NOMO-1 (cell line): ENCODE results near the gene ACE2.
"Not testable (repeated sequence)": the region's sequence is repeated elsewhere in the genome, so short reads cannot be mapped to it uniquely, and the experiment has no call there.

Experiments
- DNase-seq, 2 experiments: peaks; one replicate each; lab custom pipeline; 2025; ENCODE audit not compliant: unreplicated experiment in 2 of 2; lab: John Stamatoyannopoulos, UW

Gene ACE2

DNA sequence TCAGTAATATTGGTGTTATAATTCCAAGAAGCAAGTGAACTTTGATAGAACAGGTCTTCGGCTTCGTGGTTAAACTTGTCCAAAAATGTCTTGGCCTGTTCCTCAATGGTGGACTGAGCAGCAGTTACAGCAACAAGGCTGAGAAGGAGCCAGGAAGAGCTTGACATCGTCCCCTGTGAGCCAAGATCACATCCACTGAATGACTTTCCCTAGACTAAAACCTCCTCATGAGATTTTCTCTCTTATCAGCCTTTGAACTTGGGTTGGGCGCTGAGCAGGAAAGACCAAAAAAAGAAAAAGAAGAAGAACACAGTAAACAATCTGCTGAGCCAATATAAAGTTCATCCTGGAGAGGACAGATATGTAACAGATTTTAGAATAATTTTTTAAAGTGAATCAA, at the start of gene ACE2:
Gene ACE2 (minus strand): TSS at position 216 of the 400 bp plus-strand sequence. CDS start 49 bp downstream, at position 167.
- no peak for DNase-seq

DNA sequence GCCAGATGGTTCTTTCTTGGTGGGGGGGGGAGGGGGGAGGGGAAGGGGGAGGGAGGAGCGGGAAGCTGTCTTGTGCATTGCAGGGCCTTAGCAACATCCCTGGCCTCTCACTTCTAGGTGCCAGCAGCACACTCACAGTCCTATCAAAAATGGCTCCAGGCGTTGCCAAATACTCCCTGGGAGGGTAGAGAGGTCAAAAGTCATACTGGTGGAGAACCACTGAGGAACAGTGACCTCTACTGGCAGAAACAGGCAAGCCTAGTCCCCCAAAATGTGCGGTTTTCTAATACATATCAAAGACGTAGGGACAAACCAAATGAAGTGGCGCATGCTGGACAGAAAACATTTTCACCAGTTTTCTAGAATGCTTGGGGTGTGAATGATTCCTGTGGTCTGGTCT, 46.8 kb upstream of the ACE2 start:
- not testable (repeated sequence) for DNase-seq

DNA sequence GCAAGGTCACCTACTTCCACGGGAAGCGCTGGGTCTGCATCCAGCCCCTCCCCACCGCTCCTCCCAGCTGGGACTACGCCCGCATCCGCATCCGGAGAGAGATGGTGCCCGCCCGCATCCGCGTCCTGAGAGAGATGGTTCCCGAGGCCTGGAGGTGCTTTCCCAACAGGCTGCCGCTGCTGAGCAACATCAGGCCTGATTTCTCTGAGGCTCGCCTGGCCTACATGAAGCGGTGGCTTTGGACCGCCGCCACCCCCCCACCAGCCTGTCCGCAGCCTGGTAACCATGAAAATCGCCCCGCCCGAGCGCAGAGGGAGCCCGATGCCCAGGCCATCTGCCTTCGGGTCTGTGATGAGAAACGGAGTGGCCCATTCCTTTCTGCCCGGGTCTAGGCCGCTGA, 45.8 kb upstream of the ACE2 start:
- DNase-seq, result no peak

DNA sequence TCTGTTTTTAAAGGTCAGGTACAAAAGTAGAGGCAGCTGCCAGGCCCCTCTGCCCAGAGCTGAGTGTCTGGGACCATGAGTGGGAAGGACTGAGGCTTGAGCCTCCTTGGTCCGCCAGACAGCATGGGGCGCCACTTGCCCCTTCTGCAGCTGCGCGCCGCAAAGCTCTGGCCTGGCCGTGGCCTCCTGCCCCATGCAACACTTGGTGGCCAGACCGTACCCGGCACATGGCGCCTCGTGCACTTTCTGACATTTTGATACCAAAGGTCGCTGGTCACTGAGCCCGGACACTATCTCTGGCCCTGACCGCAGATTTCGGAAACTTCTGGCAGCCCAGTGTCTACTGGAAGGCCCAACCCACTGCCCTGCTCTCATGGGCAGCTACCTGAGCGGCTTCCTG, 45.3 kb upstream of the ACE2 start:
- no peak for DNase-seq

DNA sequence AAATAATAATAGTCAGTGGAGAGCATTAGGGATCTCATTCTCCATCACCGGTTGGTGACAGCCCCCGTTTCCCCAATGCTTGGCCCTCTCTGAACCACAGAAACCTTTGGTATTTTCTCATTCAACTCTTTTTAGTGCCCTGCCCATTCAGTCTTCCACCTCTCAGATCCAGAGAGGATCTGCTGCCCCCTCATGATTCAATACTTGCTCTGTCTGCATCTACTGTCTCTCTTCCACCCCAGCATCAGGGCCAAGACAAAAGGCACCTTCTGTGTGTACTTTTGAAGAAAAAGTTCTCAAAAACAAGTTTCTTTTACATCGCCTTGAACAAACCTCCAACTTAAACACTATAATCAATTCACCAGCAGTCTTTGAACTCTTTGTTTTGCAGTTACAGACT, 44.5 kb upstream of the ACE2 start:
- no peak for DNase-seq

DNA sequence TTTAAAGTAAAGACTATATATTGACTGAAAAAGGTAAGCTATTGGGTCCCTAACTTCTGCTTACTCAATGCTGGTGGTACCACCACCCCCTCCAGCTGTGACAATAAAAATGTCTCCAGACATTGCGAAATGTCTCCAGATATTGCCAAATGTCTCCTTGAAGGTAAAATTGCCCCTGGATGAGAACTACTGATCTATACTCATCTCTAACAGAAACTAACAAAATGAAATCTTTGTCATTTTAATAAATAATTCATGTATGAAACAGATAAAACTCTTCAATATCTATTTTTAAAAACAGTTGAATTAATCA, 43.8 kb upstream of the ACE2 start:
- no peak for DNase-seq

DNA sequence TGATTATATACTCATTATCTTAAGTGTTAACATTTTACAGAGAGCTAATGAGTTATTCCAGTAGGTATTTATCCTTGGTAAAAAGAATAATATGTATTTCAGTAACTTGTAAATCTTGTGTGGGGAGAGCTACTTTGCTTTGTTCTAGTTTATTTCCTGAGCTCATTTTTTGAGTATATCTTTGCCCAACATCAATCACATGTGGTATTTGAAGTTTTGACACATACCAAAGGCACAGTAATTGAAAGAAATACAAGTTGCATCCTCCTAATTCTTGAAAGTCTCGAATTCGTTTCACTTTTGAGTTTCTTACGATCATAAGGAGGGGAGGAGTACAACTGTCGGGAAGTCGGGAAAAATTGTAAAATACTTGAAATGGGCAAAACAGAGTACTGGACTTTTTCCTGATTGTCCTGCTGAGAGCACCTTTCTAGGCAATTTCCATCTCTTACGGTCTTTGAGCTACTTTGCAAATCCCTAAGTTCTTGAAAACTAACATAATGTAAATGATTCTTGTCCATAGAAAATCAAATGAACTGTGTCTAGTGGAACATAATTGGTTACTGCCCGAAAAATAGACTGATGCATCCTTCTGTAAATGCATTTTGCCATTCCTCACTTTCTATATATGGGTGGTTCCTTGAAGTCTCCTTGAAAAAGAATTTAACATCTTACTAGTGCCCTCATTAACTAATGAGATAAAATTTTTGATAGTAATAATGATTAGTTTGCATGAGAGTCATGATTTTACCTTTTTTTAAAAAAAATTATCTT, 43.2 kb upstream of the ACE2 start:
- no peak for DNase-seq

DNA sequence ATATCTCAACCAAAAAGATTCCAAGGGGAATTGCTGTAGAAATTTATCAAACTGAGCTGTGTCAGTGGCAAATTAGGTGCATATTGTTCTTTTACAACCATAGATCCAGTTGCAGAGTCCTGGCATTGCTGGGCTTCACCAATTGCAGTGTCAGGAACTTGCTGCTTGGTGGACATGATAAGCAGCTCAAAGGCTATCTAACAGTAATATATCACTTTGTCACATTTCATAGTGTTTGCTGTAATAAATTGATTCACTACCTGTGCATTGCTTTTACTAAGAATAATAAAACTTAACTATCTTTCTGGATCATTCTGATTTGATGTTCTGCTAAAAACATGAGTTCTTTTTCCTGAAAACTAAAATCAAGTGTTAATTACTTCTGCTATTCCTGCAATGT, 30.9 kb upstream of the ACE2 start:
- no peak for DNase-seq

DNA sequence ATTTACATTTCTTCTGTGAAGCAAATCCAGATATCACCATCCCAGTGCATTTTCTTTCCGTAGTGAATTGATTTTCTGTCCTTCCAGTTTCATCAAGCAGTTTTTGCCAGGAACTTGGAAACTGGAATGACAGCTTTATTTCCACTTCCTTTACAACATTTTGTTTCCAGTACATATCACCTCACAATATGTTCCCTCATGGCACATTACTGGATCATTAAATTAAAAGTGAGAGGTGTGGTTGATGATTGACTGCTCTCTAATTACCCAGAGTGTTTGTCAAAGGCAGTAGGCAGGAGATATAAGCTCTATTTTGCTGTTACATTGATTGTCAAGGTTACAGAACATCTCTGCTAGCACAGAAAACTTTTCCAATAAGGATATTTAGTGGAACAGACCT, 22.3 kb upstream of the ACE2 start:
- no peak for DNase-seq

DNA sequence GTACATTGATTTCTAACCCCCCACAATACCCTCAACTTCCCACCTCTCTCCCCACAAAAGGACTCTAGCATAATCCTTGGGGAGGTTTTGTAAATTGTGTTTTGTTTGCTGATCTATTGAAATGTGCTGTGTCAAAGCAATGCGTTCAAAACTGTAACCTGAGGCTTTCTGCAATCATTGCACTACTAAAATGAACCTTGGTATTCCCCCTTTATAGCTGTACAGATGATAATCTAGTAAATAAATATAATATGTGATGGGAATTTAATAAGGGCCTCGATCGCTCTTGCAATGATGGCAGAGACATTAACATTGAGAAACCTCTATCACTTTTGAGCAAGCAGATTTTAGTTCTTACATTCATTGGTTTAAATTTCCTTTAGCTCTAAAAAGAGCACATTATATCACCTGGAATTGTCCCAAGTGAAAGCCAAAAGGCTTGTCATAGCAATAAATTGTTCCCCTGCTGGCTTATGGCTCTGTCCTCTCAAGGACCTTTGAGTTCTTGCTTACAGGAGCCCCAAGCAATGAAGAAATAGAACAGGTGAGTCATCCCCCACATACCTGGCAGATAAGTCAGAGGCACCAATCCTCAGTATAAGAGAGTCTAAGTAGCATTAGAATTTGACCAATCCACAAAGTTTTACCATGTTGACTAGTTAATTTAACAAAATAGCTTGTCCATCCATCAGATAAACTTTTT, 18.4 kb upstream of the ACE2 start:
- DNase-seq, result no peak

DNA sequence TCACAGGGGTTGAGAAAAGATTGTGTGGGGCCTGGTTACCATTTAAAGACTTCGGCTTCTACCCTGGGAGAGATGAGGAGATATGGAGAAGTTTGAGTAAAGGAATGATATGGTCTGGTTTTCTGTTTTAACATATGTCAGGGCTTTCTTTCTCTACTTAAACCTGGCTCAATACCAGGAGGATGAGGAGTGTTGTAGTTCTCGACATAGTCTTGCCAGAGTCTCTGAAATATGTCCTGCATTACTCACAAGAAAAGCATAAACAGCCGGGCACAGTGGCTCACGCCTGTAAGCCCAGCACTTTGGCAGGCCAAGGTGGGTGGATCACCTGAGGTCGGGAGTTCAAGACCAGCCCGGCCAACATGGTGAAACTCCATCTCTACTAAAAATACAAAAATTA, 16.4 kb upstream of the ACE2 start:
- no peak for DNase-seq

DNA sequence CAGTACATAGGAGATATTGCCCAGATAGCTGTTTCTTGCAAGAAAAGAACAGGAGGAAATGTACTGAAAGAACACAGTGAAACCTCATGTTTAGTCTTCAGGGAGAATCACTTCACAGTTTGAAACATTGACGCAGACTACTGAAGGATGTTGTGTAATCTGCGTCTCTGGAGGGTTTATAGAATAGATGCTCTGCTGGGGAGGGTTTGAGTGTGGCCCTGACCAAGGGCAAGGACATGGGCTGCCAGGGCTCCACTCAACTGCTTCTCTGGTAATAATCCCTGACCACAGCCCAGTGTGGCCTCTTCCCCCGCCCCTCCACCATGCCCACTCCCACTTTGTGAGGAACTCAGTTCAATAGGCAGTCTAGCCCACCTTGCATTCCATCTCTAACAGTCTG, 15.8 kb upstream of the ACE2 start:
- DNase-seq, result no peak

DNA sequence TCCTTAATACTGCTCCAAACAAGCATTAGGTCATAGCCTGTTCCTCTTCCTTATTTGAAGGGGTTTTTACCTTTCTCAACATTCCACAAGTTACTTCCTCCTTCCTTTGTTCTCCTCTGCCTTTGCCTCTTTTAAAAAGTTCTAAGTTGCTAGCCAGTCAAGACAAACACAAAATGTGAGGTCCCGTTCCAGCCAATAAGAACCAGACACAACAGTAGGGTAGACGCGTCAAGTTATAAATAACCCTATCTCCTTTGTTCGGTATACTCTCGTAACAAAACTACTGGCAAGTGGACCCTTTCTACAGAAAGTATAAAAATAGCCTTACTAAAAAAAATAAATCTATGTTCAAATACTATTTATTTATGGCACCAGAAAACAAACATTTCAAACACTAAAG, 6.3 kb upstream of the ACE2 start:
- DNase-seq, result no peak

DNA sequence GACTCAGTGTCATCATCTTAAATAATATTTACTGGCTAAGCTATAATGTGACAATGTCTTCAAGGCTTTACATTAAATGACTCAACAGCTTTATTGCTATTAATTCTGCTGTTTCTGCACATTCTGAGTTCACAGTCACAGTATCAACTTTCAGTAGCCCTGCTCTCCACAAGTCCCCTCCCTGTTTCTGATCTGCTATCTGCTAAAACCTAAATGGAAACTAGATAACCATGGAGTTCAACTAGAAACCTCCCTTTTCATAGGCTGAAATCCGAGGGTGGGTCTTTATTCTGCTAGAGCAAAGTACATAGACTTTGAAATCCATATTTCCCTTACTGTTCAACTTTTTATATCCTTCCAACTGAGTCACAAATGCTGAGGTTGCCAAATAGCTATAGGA, 5.4 kb upstream of the ACE2 start:
- DNase-seq, result no peak

DNA sequence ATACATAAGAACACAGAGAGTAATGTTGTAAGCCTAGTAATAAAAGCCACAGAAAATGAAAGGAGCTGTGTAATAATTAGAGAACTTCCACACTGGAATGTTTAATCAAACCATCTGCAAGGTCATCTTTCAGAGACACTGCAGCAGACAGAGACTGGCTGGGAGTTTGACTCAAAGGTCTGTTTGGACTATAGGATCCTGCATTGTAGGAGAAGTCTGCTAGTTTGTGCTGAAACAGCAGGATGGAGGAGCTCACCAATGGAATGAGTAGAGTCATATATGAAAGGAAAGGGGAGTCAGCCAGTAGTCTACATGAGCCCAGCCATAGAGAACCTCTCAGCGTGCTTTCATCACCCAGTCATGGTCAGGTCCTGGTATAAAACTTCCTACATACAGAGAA, 4.5 kb upstream of the ACE2 start:
- DNase-seq, result no peak

DNA sequence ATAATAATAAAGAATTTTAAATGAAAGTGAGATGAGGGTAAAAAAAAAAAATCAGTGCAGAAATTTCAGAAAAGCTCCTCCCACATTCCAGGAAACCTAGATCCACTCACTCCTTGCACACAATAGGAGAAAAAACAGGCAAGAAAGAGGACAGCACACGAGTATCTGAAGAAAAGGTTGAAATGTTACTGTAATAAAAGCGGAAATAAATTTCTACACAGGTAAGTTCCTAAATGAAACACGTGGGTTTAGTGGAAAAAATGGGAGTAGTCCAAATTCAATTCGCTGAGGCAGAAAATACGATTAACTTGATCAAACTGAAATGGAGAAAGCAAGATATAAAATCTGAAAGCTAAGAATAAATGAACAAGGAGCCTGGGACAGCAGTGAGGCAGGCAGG, 2.0 kb upstream of the ACE2 start:
- no peak for DNase-seq

DNA sequence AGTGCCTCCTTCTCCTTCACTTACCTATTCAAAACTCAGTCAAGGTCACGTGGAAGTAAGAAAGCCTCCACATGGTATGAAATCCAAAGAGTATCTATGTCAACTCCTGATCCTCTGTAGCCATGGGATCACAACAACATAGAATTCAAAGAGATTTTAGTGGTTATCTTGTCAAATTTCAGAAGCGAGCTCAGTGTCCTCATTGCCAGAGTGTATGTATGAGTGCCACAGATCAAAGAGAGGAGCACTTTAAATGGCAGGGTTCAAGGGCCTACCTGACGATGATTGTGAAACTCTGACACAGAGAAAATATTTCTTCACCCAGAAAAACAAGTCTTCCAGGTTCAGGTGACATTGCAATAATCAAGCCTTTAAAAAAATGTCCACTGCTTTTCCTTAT, 1.2 kb upstream of the ACE2 start:
- DNase-seq, result no peak

DNA sequence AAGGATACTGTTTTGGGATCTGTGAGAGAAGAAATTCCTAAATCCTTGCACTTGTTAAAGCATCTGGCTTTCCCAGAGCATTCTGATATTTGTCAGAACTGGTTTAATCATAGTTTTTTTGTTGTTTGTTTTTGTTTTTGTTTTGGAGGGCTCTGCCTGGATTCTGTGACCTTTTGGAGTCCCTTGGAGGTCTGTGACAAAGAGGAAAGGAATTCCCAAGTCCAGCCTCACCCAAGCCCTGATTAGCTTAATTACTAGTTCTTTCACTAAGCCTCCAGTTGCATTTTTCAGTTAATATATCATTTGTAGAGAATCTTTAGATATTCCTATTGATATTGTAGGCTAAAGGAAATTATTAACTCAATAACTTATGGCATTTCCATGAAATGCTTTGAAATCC, 711 bp downstream of the ACE2 start:
- DNase-seq, result no peak

DNA sequence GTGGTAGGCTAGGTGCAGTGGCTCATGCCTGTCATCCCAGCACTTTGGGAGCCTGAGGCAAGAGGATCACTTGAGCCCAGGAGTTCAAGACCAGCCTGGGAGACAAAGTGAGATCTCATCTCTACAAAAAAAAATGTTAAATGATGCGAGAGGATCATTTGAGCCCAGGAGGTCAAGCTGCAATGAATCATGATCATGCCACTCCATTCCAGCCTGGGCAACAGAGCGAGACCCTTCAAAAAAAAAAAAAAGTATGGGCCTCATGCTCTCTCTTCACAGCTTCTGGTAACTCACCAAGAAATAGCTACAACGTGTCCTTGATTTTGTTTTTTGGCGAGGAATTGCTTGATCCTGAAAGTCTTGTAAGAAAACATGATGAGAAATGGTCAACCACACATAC, 1.3 kb downstream of the ACE2 start:
- no peak for DNase-seq

DNA sequence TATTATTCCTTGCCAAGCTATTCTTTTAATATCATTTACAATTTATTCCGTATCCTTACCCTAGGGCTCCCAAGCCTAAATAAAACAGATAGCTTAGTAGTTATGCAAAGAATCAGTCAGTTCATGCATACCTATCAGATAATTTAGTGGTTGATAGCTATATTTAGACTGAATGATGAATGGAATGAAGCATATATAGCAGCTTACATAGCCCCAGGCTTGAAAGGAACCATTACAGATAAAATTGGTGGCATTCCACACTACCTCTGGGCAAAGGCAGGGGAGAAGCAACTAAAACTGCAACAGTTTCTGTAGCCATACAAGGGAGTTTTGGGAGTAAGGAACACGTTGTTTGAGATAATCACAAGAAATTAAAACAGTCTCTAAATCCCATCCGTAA, 2.7 kb downstream of the ACE2 start:
- no peak for DNase-seq

DNA sequence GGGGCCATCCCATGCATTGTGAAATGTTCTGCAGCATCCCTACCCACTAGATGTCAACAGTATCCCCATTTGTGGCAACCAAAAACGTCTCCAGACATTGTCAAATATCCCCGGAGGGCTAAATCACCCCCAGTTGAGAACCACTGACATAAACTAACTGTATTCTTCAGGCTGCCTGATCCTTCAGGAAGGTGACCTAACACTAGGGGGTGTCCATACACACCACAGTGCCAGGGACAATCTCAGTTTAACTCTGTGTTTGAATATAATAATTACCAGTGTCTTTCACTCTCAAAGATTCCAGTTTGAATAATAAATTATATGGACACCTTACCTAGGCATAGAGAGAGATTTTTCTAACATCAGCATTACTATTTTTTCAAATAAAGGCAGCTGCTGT, 6.4 kb downstream of the ACE2 start:
- DNase-seq, result no peak

DNA sequence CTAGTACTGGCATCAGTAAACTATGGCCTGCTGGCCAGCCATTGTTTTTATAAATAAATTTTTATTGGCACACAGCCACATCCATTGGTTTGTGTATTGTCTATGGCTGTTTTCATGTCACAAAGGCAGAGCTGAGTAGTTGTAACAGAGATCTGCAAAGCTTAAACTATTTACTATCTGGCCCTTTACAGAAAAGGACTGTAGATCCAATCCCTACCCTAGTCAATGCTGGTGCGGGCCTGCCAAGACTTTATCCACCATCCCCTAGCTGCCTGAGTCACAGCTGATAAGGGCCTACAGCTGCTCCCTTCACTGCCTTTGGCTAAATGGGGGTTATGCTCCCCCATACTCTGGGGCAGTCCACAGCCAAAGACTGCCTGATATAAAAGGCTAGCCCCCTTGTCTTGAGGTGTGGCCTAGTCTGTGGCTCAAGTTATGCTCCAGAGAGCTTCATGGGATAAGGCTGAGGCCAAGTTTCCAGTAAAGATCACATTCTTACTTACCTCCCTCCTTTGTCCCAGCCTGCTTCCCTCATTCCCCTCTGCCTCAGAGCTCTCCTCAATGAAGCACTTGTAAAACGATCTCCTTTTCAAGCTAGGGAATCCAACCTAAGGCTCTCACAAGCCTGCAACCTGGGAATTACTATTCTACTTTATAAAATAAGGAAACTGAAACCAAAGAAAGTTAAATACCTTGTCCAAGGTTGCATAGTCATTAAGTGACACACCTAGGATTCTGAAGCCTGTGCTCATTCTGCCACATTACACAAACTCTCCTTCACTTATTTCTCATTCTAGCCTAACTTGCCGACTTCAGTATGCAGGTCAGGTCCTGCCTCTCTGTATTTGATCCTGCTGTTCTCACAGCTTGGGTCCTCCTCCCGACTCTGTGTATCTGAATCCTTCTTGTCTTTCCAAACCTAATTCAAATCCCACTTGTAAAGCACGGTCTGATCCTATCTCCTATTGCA, 20.7 kb downstream of the ACE2 start:
- no peak for DNase-seq
